Fibroblast of gingiva (primary cell): ENCODE measurements around the gene FFAR4.
"Not testable (repeated sequence)": the region's sequence is repeated elsewhere in the genome, so short reads cannot be mapped to it uniquely, and the experiment has no call there.

Source experiments
- DNase-seq: peaks from one replicate; pipeline ENCODE4 v3.0.0-alpha.2; 2011; ENCODE audit warnings: low read depth

The FFAR4 gene

GRCh38 chr10:93566435-93567276, at the start of gene FFAR4:
TSS of gene FFAR4 (plus strand) at chr10:93566665. CDS start at chr10:93566721, 56 bp downstream.
- DNase-seq = no peak

GRCh38 chr10:93518531-93518930, 47.9 kb upstream of the FFAR4 start:
- no peak for DNase-seq

GRCh38 chr10:93535293-93535692, 31.2 kb upstream of the FFAR4 start:
- DNase-seq = no peak

GRCh38 chr10:93540871-93541270, 25.6 kb upstream of the FFAR4 start:
- not testable (repeated sequence) for DNase-seq

- peak; percentile 17 for DNase-seq
Measured at GRCh38 chr10:93541402-93542357, 24.8 kb upstream of the FFAR4 start.

- peak; percentile 9 for DNase-seq
Measured at GRCh38 chr10:93542358-93542791, 24.1 kb upstream of the FFAR4 start.

GRCh38 chr10:93546995-93547394, 19.5 kb upstream of the FFAR4 start:
- not testable (repeated sequence) for DNase-seq

GRCh38 chr10:93547522-93547921, 18.9 kb upstream of the FFAR4 start:
- DNase-seq = no peak

GRCh38 chr10:93548376-93549071, 17.9 kb upstream of the FFAR4 start:
- DNase-seq = no peak

- no peak for DNase-seq
Measured at GRCh38 chr10:93550606-93551005, 15.9 kb upstream of the FFAR4 start.

- no peak for DNase-seq
Measured at GRCh38 chr10:93552780-93553179, 13.7 kb upstream of the FFAR4 start.

- DNase-seq = no peak
Measured at GRCh38 chr10:93553482-93554315, 12.8 kb upstream of the FFAR4 start.

- no peak for DNase-seq
Measured at GRCh38 chr10:93554316-93554663, 12.2 kb upstream of the FFAR4 start.

- peak; percentile 49 for DNase-seq
Measured at GRCh38 chr10:93554760-93555432, 11.6 kb upstream of the FFAR4 start.

GRCh38 chr10:93559490-93559889, 7.0 kb upstream of the FFAR4 start:
- DNase-seq = no peak

GRCh38 chr10:93560541-93560940, 5.9 kb upstream of the FFAR4 start:
- DNase-seq = no peak

GRCh38 chr10:93565446-93565845, 1.0 kb upstream of the FFAR4 start:
- DNase-seq = no peak

GRCh38 chr10:93567277-93568104, 1.0 kb downstream of the FFAR4 start:
- DNase-seq = no peak

- DNase-seq = no peak
Measured at GRCh38 chr10:93568105-93568390, 1.6 kb downstream of the FFAR4 start.

- DNase-seq = no peak
Measured at GRCh38 chr10:93570383-93570782, 3.9 kb downstream of the FFAR4 start.
